GM19025 (cell line): Measurements from ENCODE around the gene CXCL6.

Source experiments
- ATAC-seq: cut with Tn5 transposase; IDR thresholded peaks from one replicate; pipeline ENCODE4 v1.9.1; 2021; ENCODE audit warnings: mild to moderate bottlenecking, low read depth, moderate library complexity; ENCODE audit not compliant: unreplicated experiment

The CXCL6 gene

GRCh38 chr4:73865431-73866096 lies 29.1 kb downstream of the CXCL6 start:
- ATAC-seq = no peak

DNA sequence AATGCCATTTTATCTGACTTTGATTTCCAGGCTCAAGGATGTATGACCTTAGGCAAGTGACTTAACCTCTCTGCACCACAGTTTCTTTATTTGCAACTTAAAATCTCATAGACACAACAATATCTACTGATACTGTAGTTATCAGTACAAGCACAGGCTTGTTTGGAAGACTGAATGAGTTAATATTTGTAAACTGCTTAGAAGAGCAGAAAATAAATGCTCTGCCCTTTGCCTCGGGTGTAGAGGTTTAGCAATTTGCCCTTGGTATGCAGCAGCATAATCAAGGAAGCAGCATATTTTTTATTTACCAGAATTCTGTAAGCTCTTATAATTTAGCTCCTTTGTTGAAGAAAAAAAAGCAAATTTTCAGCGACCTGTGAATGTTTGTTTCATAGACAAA lies 29.8 kb downstream of the CXCL6 start:
- no peak for ATAC-seq

- ATAC-seq = no peak
Observed at GRCh38 chr4:73867783-73868182, 31.3 kb downstream of the CXCL6 start.

- ATAC-seq = no peak
Observed at GRCh38 chr4:73868206-73869129, 32.0 kb downstream of the CXCL6 start.

GRCh38 chr4:73869130-73870055 lies 32.9 kb downstream of the CXCL6 start, which contains the start of gene CXCL1:
Gene CXCL1, plus strand, starts transcription at chr4:73869393. Its CDS starts 78 bp downstream, at chr4:73869471.
- no peak for ATAC-seq

- no peak for ATAC-seq
Observed at GRCh38 chr4:73870260-73870659, 33.8 kb downstream of the CXCL6 start.

GRCh38 chr4:73870768-73871167 lies 34.3 kb downstream of the CXCL6 start:
- ATAC-seq = no peak

- no peak for ATAC-seq
Observed at GRCh38 chr4:73871511-73872310, 35.2 kb downstream of the CXCL6 start.

DNA sequence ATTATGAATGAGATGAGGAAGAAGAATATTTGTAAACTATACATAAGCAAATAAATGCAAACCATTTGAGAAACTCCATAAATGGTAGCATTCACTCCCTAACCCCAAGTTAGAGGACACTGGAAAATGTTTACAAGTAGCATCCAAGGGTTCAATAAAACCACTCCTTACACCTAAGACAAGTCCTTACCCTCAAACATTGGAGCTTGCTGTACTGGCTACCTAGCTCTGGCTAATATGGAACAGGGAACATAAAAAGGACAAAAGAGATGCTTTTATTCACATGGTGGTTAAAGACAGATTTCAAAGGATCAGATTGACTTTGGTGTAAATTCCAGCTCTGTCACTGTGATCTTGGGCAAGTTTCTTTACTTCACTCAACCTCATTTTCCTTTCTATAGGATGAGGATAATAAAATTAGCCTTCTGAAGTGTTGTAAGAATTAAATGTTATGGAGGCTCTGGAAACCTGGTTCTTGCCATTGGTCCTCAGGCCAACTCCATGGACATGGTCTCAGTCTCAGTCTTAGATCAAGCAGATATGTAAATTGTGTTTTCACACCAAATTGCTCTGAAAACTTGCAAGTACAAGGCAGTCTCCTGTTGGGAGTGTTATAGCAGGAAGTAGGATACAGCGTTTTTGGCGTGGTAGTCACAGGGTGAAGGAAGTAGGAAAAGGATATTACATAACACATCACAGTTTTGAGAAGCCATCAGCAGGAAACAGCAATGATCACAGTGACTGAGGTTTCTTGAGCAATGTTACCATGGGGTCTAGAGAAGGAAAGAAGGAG lies 36.0 kb downstream of the CXCL6 start:
- no peak for ATAC-seq

DNA sequence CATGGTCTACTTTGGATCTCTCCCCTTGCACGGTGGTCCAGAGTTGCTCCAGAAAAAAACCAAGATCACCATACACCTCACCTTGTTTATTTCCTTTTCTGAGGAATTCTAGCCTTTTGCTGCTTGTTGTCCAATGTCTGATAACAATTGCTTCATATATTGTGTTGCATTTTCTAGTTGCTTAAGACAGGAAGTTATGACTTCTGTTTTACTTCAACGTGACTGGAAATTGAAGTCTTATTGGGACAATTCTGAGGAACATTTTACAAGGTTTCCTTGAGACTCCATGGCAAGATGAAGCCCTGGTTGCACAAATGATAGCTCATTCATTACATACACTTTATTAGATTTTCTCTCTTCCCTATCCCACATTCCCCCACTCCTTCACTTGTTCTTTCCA lies 37.9 kb downstream of the CXCL6 start:
- no peak for ATAC-seq

DNA sequence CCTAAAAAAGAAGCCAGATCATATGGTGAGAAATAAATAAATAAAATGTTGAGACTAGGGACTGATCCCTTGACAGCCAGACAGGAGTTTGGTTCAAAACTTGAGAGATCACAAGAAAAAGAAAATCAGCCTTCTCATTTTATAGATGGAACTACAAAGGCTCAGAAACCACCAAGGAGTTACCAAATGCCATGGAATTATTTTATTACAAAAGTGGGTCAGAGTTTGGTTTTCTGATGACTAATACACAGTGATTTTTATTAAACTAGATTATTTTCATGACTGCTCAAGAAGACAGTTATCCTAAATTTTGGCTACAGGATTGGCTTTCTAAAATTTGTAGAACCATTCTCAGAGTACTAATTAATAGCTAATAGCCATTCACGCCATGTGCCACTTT lies 38.9 kb downstream of the CXCL6 start:
- no peak for ATAC-seq

- ATAC-seq = no peak
Observed at GRCh38 chr4:73883306-73883705, 46.8 kb downstream of the CXCL6 start.

DNA sequence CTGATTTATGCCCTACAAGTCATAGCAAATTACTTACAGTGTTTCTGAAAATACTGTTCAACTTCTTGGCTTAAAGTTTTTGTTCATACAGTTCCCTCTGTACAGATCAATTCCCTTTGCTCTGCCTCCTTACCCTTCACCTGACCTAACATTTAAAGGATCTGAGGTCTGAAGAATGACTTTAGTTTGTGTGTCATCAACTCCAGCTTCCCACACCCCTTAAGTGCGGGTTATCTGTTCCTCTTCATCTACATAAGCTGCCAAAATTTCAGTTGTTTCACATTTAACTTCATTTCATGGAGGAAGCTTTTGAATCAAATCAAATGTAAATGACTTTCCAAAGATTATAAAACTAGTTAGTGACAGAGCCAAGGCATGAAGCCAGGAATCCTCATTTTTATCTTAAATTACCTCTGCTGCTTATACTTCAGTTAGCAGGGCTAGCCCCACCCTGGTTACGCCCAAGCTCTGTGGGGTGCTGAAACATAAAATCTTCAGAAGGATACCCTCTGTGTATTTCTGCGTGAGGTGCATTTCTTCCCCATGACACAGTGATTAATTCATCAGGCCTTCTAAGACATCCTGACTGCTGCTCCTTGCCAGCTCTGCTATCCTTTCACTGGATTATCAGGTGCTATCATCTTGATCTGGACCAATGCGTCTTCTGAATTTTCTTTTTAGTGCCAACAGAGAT lies 49.2 kb downstream of the CXCL6 start:
- no peak for ATAC-seq
